ENCODE data around the gene CHD2.

The CHD2 gene

GRCh38 chr15:92885224-92886041, 14.7 kb upstream of the CHD2 start:
- DNase-seq: no peak

- no peak for DNase-seq
Measured at GRCh38 chr15:92886042-92886537, 14.0 kb upstream of the CHD2 start.

- DNase-seq: no peak
Measured at GRCh38 chr15:92886815-92887214, 13.3 kb upstream of the CHD2 start.

- no peak for DNase-seq
Measured at GRCh38 chr15:92887869-92888268, 12.3 kb upstream of the CHD2 start.

DNA sequence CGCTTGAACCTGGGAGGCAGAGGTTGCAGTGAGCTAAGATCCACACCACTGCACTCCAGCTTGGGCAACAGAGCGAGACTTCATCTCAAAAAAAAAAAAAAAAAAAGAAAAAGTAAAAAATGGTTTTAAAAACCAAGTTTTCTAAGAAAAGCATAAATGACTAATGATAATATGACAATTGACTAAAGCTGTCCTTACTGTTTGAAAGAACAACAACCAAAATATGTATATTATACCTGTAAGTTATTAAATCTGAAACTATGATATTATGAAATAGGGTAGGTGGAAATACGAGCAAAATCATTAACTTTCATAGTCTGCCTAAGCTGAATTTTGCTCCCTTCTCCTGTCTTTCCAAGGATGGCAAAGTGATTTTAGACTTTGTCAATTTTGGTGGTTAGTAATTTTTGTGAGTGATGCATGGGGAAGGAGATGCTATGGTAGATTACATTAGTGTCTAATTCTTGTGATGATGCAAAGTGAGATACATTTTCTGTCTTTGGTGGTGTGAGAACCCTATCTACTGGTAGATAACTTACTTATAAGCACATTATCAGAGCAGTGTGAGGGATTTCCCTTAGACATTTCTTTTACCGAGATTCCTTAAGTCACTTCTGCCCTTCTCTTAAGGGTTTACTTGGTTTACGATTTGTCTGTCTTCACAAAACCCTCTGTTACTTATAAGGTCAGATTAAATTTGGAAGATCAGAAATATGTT, 10.6 kb upstream of the CHD2 start:
- no peak for DNase-seq

GRCh38 chr15:92891533-92892200, 8.5 kb upstream of the CHD2 start:
- no peak for DNase-seq

- no peak for DNase-seq
Measured at GRCh38 chr15:92892201-92892555, 7.9 kb upstream of the CHD2 start.

GRCh38 chr15:92893200-92893599, 6.9 kb upstream of the CHD2 start:
- DNase-seq: no peak

GRCh38 chr15:92896561-92896960, 3.6 kb upstream of the CHD2 start:
- no peak for DNase-seq

GRCh38 chr15:92897620-92898019, 2.5 kb upstream of the CHD2 start:
- DNase-seq: no peak

DNA sequence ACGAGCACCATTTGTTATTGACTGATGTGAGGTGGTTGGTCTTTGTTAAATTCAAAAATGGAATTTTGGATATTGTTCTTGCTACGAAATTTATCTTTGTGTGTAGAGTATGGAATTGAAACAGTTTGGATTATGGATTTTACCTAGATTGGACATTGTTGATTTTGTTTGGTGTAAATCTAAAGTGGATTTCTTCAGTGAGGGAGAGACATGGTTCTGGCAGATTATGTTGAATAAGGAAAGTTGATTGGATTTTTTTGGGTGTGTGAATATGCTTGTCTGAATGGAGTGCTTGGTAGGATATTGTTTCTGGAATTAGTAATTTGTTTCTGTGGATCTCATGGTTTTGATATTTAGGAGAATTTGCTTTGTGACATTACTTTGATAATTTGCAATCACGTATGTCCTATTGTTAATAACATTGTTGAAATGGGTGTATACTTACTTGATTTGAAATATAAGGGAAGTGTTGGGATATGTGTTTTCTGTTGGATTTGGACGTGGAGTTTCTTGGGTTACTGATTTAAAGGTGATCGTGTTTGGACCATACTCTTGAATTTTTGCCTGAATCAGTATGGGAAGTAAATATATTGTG, 1.0 kb upstream of the CHD2 start:
- DNase-seq: no peak

GRCh38 chr15:92899601-92899947, 550 bp upstream of the CHD2 start:
- no peak for DNase-seq

DNA sequence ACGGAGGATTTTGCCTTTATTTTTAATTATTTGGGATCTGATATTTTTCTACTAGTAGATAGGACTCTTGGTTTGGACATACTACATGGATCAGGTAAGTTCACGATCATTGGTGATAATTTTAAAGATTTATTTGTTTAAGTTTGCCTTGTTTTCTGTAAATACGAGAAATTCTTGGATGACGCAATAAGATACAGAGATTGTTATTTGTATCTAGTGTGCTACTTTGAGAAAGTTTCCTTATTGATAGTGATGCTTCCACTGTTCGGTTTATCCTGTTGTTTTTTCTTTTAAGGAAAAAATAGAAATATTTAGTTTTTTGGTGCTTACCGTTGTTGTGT, 577 bp downstream of the CHD2 start:
- DNase-seq: no peak

DNA sequence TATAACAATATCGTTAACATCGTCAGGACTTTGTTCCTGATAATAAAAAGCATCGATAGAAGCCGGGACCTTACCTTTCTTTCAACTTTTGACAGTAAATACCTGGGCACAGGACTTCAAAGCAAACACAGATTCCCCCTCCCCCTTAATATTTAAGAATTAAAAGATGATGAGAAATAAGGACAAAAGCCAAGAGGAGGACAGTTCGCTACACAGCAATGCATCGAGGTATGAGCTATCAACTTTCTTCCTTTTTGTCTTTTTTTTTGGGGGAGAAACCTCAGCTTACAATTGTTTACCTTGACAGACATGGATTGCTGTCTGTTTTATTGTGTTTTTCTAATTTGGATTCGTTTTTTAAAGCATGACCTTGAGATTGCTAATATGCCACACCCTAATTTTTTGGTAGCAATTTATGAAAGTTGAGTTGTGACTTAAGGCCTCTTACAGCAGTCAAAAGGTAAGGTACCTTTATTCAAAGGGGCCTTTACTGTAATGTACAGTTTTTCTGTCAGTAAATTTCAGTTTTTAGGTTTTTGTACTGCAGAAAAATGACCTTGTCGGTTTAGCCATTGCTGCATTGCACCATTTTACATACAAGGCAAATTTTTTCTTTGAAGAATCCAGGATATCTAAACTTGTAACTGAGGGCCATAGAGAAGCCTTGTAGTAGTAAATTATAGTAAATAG, 1.1 kb downstream of the CHD2 start:
- DNase-seq: no peak

DNA sequence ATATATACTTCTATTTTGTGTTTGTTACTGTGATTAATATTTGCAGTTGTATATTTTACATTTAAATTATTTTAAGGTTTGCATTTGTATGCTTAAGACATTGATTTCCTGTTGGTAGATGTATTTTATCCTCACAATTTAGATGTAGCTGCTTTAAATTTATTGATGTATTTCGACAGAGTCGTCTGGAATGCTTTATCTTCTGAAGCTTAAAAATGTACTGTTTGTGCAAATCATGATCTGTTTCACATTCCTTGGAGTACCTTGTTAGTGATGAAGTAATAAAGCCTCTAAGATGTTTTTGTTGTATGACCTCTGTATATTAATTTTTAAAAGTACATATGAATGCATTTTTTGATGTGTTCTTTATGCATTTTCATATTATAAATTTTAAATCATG, 1.9 kb downstream of the CHD2 start:
- no peak for DNase-seq

DNA sequence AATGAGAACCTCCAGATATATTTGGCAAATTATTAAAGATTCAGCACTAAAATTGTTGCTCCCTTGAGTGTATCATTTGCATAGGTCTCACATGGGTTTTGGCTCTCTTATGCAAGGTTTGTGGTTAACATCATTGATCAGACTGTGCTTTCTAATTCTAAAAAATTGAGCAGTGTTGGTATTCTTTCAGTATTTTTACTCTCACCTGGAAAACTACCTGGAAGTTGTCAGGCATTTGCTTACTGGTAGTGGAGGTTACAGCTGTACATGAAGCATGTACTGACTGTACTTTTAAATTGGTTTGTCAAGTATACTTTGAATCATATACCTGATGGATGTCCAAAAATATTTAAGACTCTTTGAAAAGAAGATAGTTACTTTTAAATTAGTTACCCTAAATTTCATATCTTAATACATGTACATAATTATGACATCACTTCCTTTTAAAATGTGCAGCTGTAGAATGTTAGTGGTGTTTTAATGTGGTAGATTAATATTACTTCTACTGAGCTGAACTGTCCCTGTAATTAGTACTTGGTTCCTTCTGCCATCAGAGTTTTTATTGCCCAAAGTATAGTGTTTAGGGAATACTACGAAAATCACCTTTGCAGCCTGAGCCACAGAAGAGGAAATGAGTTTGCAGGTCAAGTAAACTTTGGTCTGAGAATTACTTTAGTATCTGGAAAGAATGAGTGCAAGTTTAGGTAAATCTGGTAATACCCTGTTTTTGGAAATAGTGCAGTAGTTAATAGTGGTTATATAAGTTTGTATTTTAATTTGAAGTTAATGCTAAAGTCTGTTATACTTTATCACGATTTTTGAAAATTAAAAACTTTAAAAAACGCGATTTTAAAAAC, 2.8 kb downstream of the CHD2 start:
- DNase-seq: no peak

DNA sequence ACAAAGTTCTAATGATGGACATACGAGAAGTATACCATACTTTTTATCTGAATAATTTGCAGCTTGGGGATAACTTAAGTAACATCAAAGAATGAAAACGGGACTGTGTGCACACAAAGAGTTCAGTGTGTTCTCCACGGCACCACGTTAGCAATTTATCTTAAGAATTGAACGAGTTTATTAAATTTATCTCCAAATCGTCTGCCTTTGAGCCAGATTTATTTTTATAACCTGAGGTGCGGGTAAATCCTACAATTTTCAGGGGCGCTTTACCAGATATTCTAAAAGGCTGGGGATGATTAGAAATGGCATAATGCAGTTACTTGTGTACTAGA, 3.5 kb downstream of the CHD2 start:
- no peak for DNase-seq

- DNase-seq: peak; percentile 98
Measured at GRCh38 chr15:92903966-92904721, 4.0 kb downstream of the CHD2 start.

- no peak for DNase-seq
Measured at GRCh38 chr15:92904722-92905571, 4.8 kb downstream of the CHD2 start.

- no peak for DNase-seq
Measured at GRCh38 chr15:92906020-92906419, 5.9 kb downstream of the CHD2 start.

Measured in activated gamma-delta T cell treated with Interleukin-2 at 50 U/mL for 16 hours (primary cell).